NCI-H460 (cell line): Measurements from ENCODE around the gene RAB3IL1. TPM values are rescaled to one million over a fixed set of nuclear protein-coding genes. Genes with fewer than 3 reads are reported as not detected.

Source experiments
- DNase-seq: peaks from one replicate; pipeline ENCODE4 v3.0.0-alpha.2; 2016; ENCODE audit warnings: low read depth; ENCODE audit errors: extremely low read depth
- total RNA-seq: library from RNA; depleted of rRNA; stranded (reverse); fragments of >200 nt; shearing (Covaris generic); gene quantifications from 2 replicates; pipeline ENCODE4 v1.2.3, GENCODE V29; 2014

The RAB3IL1 gene
- total RNA-seq, 1 experiment from 2014 or later = 3.2 TPM

- DNase-seq = no peak
Observed at GRCh38 chr11:61869708-61870451, 47.5 kb downstream of the RAB3IL1 start.

- no peak for DNase-seq
Observed at GRCh38 chr11:61869429-61869707, 48.0 kb downstream of the RAB3IL1 start.

GRCh38 chr11:61868571-61869428 is 48.6 kb downstream of the RAB3IL1 start:
- no peak for DNase-seq

- no peak for DNase-seq
Observed at GRCh38 chr11:61866958-61867343, 50.4 kb downstream of the RAB3IL1 start.

GRCh38 chr11:61866231-61866957 is 51.0 kb downstream of the RAB3IL1 start:
- no peak for DNase-seq

GRCh38 chr11:61864814-61865775 is 52.3 kb downstream of the RAB3IL1 start:
- no peak for DNase-seq

GRCh38 chr11:61863548-61864081 is 53.8 kb downstream of the RAB3IL1 start:
- no peak for DNase-seq

GRCh38 chr11:61862714-61863547 is 54.4 kb downstream of the RAB3IL1 start:
- DNase-seq = no peak

- DNase-seq = no peak
Observed at GRCh38 chr11:61861634-61862033, 55.7 kb downstream of the RAB3IL1 start.

- no peak for DNase-seq
Observed at GRCh38 chr11:61860054-61860903, 57.1 kb downstream of the RAB3IL1 start.

- DNase-seq = no peak
Observed at GRCh38 chr11:61855939-61856680, 61.3 kb downstream of the RAB3IL1 start.

GRCh38 chr11:61854966-61855714 is 62.2 kb downstream of the RAB3IL1 start:
- DNase-seq = no peak

GRCh38 chr11:61854206-61854895 is 63.0 kb downstream of the RAB3IL1 start:
- DNase-seq = no peak

GRCh38 chr11:61853698-61854169 is 63.6 kb downstream of the RAB3IL1 start:
- DNase-seq = no peak

GRCh38 chr11:61851900-61852295 is 65.5 kb downstream of the RAB3IL1 start:
- no peak for DNase-seq
